Lung microvascular endothelial cell (primary cell): ENCODE data around the gene APPL1. TPM values are rescaled to one million over a fixed set of nuclear protein-coding genes. Genes with fewer than 3 reads are reported as not detected.

Experiments
- DNase-seq, 2 donors: peaks; one replicate each; pipeline versions ENCODE4 v3.0.0 to v3.0.0-alpha.2; 2010; ENCODE audit warnings: low read depth in 2 of 2
- total RNA-seq: library from RNA; depleted of rRNA; stranded (reverse); fragments of >200 nt; gene quantifications from 2 replicates; pipeline ENCODE4 v1.2.1, GENCODE V29; 2014

APPL1 gene
- 31.8 and 38.7 TPM in 2 replicates for total RNA-seq

- peak; percentile 92 to 94 for DNase-seq
These were observed at the start of gene APPL1 for GRCh38 chr3:57227204-57227929. TSS of gene APPL1 (plus strand) at chr3:57227729. CDS start at chr3:57227884, 155 bp downstream.

- peak; percentile 35 to 51 for DNase-seq
These were observed 47.7 kb upstream of the APPL1 start for GRCh38 chr3:57179580-57180410.

- DNase-seq: no peak
These were observed 43.0 kb upstream of the APPL1 start for GRCh38 chr3:57184526-57184925.

GRCh38 chr3:57192028-57192427 lies 35.5 kb upstream of the APPL1 start:
- no peak for DNase-seq

GRCh38 chr3:57194641-57195040 lies 32.9 kb upstream of the APPL1 start:
- no peak for DNase-seq

- no peak for DNase-seq
These were observed 27.6 kb upstream of the APPL1 start, which contains the start of gene HESX1 for GRCh38 chr3:57199895-57200297. TSS of gene HESX1 (minus strand) at chr3:57199978. CDS start at chr3:57199918, 60 bp downstream.

GRCh38 chr3:57206423-57206822 lies 21.1 kb upstream of the APPL1 start:
- DNase-seq: no peak

GRCh38 chr3:57221883-57222282 lies 5.6 kb upstream of the APPL1 start:
- DNase-seq: peak; percentile 48 to 50

GRCh38 chr3:57224856-57225255 lies 2.7 kb upstream of the APPL1 start:
- DNase-seq: no peak

- DNase-seq: no peak
These were observed 1.4 kb upstream of the APPL1 start for GRCh38 chr3:57226176-57226575.

- DNase-seq: peak; percentile 55 to 56
These were observed 612 bp downstream of the APPL1 start for GRCh38 chr3:57227930-57228751.

- no peak for DNase-seq
These were observed 2.5 kb downstream of the APPL1 start for GRCh38 chr3:57230006-57230405.

GRCh38 chr3:57233799-57234198 lies 6.3 kb downstream of the APPL1 start:
- no peak for DNase-seq

- no peak for DNase-seq
These were observed 7.4 kb downstream of the APPL1 start for GRCh38 chr3:57234613-57235575.

GRCh38 chr3:57244946-57245345 lies 17.4 kb downstream of the APPL1 start:
- DNase-seq: no peak

GRCh38 chr3:57252404-57252803 lies 24.9 kb downstream of the APPL1 start:
- no peak for DNase-seq

GRCh38 chr3:57256844-57257243 lies 29.3 kb downstream of the APPL1 start:
- peak in 1 of 2 donors; percentile 12 for DNase-seq

GRCh38 chr3:57257678-57258077 lies 30.1 kb downstream of the APPL1 start:
- peak in 1 of 2 donors; percentile 13 for DNase-seq

GRCh38 chr3:57261119-57261518 lies 33.6 kb downstream of the APPL1 start:
- DNase-seq: no peak

- DNase-seq: no peak
These were observed 34.4 kb downstream of the APPL1 start for GRCh38 chr3:57261929-57262328.
